HL-60 (cell line): ENCODE measurements around the gene UQCRC2.
A peak's percentile ranks its signal among the peaks of the same experiment; 100 is the strongest.
"Not testable (repeated sequence)": the region's sequence is repeated elsewhere in the genome, so short reads cannot be mapped to it uniquely, and the experiment has no call there.

Experiments used
- DNase-seq, 2 experiments: peaks; one replicate each; pipeline ENCODE4 v3.0.0-alpha.2; 2010 to 2020; ENCODE audit warnings: low read depth in 1 of 2, low spot score in 1 of 2
- H3K27ac ChIP-seq: fragments of 250-450 bp; sonication (Bioruptor Pico); replicated peaks from 2 replicates; pipeline ENCODE4 v1.5.1; 2020; ENCODE audit warnings: mild to moderate bottlenecking, moderate library complexity
- H3K27me3 ChIP-seq: fragments of 250-450 bp; sonication (Bioruptor Pico); 2 replicates; pipeline ENCODE4 v1.5.1; 2021; ENCODE audit warnings: mild to moderate bottlenecking, moderate library complexity; ENCODE audit not compliant: insufficient read depth, poor library complexity, severe bottlenecking
- H3K4me3 ChIP-seq: replicated peaks from 2 replicates; pipeline ENCODE4 v1.5.1; 2011; ENCODE audit warnings: mild to moderate bottlenecking, control low read depth, low read length; ENCODE audit not compliant: insufficient read depth
- CTCF ChIP-seq: IDR thresholded peaks from one replicate; pipeline ENCODE4 v1.5.1; 2011; ENCODE audit warnings: low read length, control low read depth, inconsistent platforms; ENCODE audit not compliant: insufficient read depth
- GABPA ChIP-seq: IDR thresholded peaks from 2 replicates; pipeline ENCODE4 v1.6.1; 2012; ENCODE audit warnings: low read depth
- POLR2AphosphoS5 ChIP-seq: IDR thresholded peaks from 2 replicates; pipeline ENCODE4 v1.6.1; 2012; ENCODE audit warnings: low read depth
- SPI1 ChIP-seq: IDR thresholded peaks from 2 replicates; pipeline ENCODE4 v1.6.1; 2012; ENCODE audit warnings: low read depth, mild to moderate bottlenecking, borderline replicate concordance
- long read RNA-seq: library from polyadenylated mRNA; unstranded; transcript quantifications from one replicate; pipeline ENCODE4 v2.0.0, GENCODE V29; 2020
- TF ChIP-seq, protein P1 (sequence below): IDR thresholded peaks from 2 replicates; pipeline ENCODE4 v1.6.1; 2012; ENCODE audit warnings: low read depth; ENCODE audit not compliant: insufficient replicate concordance

Gene UQCRC2
- long read RNA-seq, transcript UQCRC2-201 (14 exons, 2,615 nt): major isoform, 2,622 of 2,727 reads
- long read RNA-seq, partial matches to known transcripts: 23 of 2,727 reads
- long read RNA-seq, other reads (novel, unspliced or antisense): 79 of 2,727 reads

DNA sequence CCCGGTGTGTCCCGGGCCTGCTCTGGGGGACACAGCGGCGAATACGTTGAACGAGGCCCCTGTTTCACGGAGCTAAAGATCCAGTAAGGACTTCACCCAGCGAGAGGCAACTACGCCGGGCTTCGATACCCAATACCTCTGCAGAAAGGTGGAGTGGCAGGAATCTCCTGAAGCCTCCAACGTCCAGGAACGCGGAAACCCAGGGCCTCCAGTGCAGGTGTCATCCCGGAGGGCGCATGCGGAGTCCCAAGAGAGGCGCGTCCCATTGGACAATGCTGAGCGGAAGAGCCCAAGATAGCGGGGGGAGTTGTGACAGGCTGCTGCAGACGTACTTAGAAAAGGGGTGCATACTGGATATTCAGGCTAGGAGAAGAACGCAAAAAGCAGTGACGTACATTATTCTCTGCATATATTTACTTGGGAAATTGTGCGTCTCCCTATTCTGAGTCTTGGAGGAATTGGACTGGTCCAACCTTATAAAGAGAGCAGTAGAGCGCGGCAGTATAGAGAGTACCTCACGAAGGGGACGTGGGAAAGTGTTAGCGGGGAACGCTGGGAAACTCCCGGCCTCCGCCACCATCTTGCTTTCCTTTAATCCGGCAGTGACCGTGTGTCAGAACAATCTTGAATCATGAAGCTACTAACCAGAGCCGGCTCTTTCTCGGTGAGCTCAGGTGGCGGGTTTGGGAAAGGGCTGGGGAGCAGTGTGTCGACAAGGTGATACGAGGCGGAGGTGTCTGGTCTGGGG is at the start of gene UQCRC2:
TSS of gene UQCRC2 (plus strand) at position 569 of the 748 bp plus-strand sequence. CDS start at position 632, 63 bp downstream.
- peak; percentile 90 to 91 for DNase-seq
- H3K4me3 ChIP-seq: peak within 1 kb of the TSS; percentile 67
- peak within 1 kb of the TSS; percentile 100 for H3K27ac ChIP-seq
- TF ChIP-seq GABPA (no peak), POLR2AphosphoS5 (peak; percentile 91), SPI1 (no peak), CTCF (no peak)
- TF ChIP-seq, protein P1, sequence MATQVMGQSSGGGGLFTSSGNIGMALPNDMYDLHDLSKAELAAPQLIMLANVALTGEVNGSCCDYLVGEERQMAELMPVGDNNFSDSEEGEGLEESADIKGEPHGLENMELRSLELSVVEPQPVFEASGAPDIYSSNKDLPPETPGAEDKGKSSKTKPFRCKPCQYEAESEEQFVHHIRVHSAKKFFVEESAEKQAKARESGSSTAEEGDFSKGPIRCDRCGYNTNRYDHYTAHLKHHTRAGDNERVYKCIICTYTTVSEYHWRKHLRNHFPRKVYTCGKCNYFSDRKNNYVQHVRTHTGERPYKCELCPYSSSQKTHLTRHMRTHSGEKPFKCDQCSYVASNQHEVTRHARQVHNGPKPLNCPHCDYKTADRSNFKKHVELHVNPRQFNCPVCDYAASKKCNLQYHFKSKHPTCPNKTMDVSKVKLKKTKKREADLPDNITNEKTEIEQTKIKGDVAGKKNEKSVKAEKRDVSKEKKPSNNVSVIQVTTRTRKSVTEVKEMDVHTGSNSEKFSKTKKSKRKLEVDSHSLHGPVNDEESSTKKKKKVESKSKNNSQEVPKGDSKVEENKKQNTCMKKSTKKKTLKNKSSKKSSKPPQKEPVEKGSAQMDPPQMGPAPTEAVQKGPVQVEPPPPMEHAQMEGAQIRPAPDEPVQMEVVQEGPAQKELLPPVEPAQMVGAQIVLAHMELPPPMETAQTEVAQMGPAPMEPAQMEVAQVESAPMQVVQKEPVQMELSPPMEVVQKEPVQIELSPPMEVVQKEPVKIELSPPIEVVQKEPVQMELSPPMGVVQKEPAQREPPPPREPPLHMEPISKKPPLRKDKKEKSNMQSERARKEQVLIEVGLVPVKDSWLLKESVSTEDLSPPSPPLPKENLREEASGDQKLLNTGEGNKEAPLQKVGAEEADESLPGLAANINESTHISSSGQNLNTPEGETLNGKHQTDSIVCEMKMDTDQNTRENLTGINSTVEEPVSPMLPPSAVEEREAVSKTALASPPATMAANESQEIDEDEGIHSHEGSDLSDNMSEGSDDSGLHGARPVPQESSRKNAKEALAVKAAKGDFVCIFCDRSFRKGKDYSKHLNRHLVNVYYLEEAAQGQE: peak; percentile 55
- H3K27me3 ChIP-seq: no peaks in the 10 kb centered on the region

- DNase-seq, H3K4me3 ChIP-seq, H3K27ac ChIP-seq, H3K27me3 ChIP-seq: not testable (repeated sequence)
These were observed 20.5 kb upstream of the UQCRC2 start for GRCh38 chr16:21932650-21933049.

DNA sequence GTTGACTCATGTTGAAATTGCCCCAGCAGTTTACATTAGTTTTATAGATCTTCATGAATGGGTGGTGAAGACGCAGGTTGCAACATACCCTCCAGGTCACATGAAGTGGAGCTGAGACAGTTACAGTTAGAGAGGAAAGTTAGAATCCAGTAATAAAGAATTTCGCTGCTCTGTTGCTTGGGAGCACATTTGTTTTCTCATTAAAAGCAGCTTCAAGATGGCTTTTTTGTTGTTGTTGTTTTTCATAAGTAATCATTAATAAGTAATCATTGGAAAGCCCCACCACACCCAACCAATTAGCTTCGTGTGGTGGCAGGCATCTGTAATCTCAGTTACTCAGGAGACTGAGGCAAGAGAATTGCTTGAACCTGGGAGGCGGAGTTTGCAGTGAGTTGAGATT is 19.8 kb upstream of the UQCRC2 start:
- DNase-seq: peak in 1 of 2 experiments; percentile 49
- H3K4me3 ChIP-seq, H3K27ac ChIP-seq, H3K27me3 ChIP-seq: not testable (repeated sequence)

GRCh38 chr16:21933790-21934189 is 19.4 kb upstream of the UQCRC2 start:
- DNase-seq, H3K27ac ChIP-seq, H3K27me3 ChIP-seq, H3K4me3 ChIP-seq: not testable (repeated sequence)

DNA sequence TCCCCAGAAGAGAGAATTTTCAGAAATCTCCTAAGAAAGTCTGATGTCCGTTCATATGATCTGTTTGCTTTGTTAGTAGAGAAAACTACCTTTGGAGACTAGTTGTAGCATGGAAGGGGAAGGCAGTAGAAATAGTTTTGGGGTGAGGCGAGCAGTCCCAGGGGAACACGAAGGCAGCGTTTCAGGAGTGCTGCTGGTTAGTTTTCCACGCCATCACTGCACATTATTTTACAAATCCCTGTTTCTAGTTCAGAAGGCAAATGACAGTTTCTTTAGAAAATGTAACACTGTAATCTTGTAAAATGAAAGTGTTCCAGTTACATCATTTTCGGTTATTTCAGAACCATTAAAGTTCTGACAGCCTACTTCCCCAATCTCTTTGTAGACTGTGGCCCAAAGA is 16.9 kb upstream of the UQCRC2 start:
- not testable (repeated sequence) for H3K27me3 ChIP-seq, H3K27ac ChIP-seq, H3K4me3 ChIP-seq, DNase-seq

DNA sequence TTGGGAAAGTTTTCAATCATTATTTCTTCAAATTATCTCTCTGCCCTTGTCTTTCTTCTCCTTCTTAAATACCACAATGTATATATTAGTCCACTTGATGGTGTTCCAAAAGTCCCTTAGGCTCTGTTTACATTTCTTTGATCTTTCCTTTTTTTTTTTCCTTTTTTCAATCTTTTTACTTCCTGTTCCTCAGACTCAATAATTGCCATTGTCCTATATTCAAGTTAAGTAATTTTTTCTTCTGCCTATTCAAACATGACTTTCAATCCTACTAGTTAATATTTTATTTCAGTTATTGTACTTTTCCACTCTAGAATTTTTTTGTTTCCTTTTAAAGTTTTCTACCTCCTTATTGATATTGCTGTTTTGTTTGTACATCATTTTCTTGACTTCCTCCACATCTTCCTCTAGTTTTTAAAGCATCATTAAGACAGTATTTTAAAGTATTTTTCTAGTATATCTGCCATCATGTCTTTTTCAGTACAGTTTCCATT is 15.8 kb upstream of the UQCRC2 start:
- no peak overlapping the region for H3K4me3 ChIP-seq
- DNase-seq: no peak
- H3K27me3 ChIP-seq: no peaks in the 10 kb centered on the region
- no peak overlapping the region for H3K27ac ChIP-seq
- TF ChIP-seq POLR2AphosphoS5 (no peak), CTCF (no peak), SPI1 (no peak), GABPA (no peak)
- TF ChIP-seq, protein P1: no peak
